Panc1 (cell line): ENCODE measurements around the gene MMP19. TPM values are rescaled to one million over a fixed set of nuclear protein-coding genes. Genes with fewer than 3 reads are reported as not detected.

Experiments used
- ATAC-seq: fragments of 200-7000 bp; cut with Tn5 transposase; 2 replicates; pipeline ENCODE4 v1.9.1; 2020; ENCODE audit warnings: mild to moderate bottlenecking, moderate library complexity
- BruUV-seq: library from RNA; stranded (reverse); fragments of 400-500 nt; replicated peaks from 2 replicates; lab custom pipeline; 2021; lab: Mats Ljungman, UMichigan
- CTCF ChIA-PET: fragments of 300-600 bp; sonication (Branson Sonifier 250); formaldehyde crosslinking; loops from one replicate; lab custom pipeline; 2022; ENCODE audit warnings: antibody characterized with exemption; lab: Charles Lee
- POLR2A ChIA-PET: fragments of 300-600 bp; sonication (Branson Sonifier 250); formaldehyde crosslinking; loops from one replicate; lab custom pipeline; 2022; ENCODE audit warnings: antibody characterized with exemption; lab: Charles Lee
- DNase-seq: peaks from one replicate; pipeline ENCODE4 v3.0.0-alpha.2; 2010; ENCODE audit warnings: low read depth, low spot score
- H3K27ac ChIP-seq: 2 replicates; pipeline ENCODE4 v1.5.1; 2011; ENCODE audit warnings: mild to moderate bottlenecking, low read length, inconsistent platforms
- H3K27me3 ChIP-seq: fragments of 200-500 bp; sonication (Bioruptor generic); 2 replicates; pipeline ENCODE4 v1.6.0; 2014; ENCODE audit warnings: low read length, inconsistent platforms; ENCODE audit not compliant: control insufficient read depth, insufficient read depth
- H3K36me3 ChIP-seq: fragments of 200-500 bp; sonication (Bioruptor generic); 2 replicates; pipeline ENCODE4 v1.5.1; 2014; ENCODE audit warnings: inconsistent platforms, mild to moderate bottlenecking, low read length, moderate library complexity; ENCODE audit not compliant: control insufficient read depth, insufficient read depth
- H3K4me1 ChIP-seq: 2 replicates; pipeline ENCODE4 v1.5.1; 2011; ENCODE audit warnings: inconsistent platforms, mild to moderate bottlenecking, low read length, moderate library complexity; ENCODE audit not compliant: control insufficient read depth, insufficient read depth
- H3K4me3 ChIP-seq, 2 experiments: 2 replicates each; pipeline ENCODE4 v1.5.1; 2011 to 2012; ENCODE audit warnings: low read depth in 2 of 2, low read length in 2 of 2, mild to moderate bottlenecking in 2 of 2, inconsistent platforms in 1 of 2, moderate library complexity in 1 of 2
- H3K9me3 ChIP-seq: fragments of 200-500 bp; sonication (Bioruptor generic); 2 replicates; pipeline ENCODE4 v1.5.1; 2014; ENCODE audit warnings: low read depth, mild to moderate bottlenecking, inconsistent platforms, low read length, moderate library complexity; ENCODE audit not compliant: control insufficient read depth, insufficient read depth
- CTCF ChIP-seq: fragments of 450-650 bp; IDR thresholded peaks from 2 replicates; pipeline ENCODE4 v1.5.1; 2017; ENCODE audit warnings: mild to moderate bottlenecking
- POLR2AphosphoS5 ChIP-seq: IDR thresholded peaks from 2 replicates; pipeline ENCODE4 v1.6.1; 2012; ENCODE audit warnings: mild to moderate bottlenecking, low read depth, low read length, moderate library complexity
- REST ChIP-seq, 2 experiments: IDR thresholded peaks; 2 replicates each; pipeline ENCODE4 v1.6.1; 2011 to 2012; ENCODE audit warnings: low read depth in 2 of 2, control low read depth in 1 of 2, low read length in 1 of 2, mild to moderate bottlenecking in 1 of 2, moderate library complexity in 1 of 2; ENCODE audit not compliant: insufficient read depth in 1 of 2
- SIN3A ChIP-seq: IDR thresholded peaks from 2 replicates; pipeline ENCODE4 v1.6.1; 2012; ENCODE audit warnings: low read depth, mild to moderate bottlenecking, low read length, moderate library complexity, borderline replicate concordance; ENCODE audit not compliant: insufficient read depth
- TCF7L2 ChIP-seq: IDR thresholded peaks from 2 replicates; pipeline ENCODE4 v1.6.1; 2011; ENCODE audit warnings: mild to moderate bottlenecking, low read depth, low read length, inconsistent platforms
- in situ Hi-C: cut with HindIII; loops from 2 replicates; pipeline ENCODE4 v1.10.0; 2016; ENCODE audit warnings: low sequenced_read_pairs, low pct_unique_long_range_greater_than_20kb
- intact Hi-C: fragments of 100-400 bp; cut with micrococcal nuclease; formaldehyde crosslinking; loops from one replicate; pipeline ENCODE4 v1.10.0; 2022; ENCODE audit not compliant: unreplicated experiment
- total RNA-seq: library from RNA; stranded (reverse); gene quantifications from one replicate; pipeline ENCODE4 v1.2.1, GENCODE V29; 2021; ENCODE audit not compliant: unreplicated experiment

Gene MMP19
- total RNA-seq, 1 experiment from 2014 or later = 0.05 TPM

GRCh38 chr12:55885113-55885512 lies 42.4 kb upstream of the MMP19 start:
- no TSS peak for BruUV-seq
- no peak for TF ChIP-seq TCF7L2
- no peak for TF ChIP-seq REST (IDR thresholded peaks at IDR 0.05; ENCODE audit: insufficient read depth in 1 of 2, low read depth in 2 of 2, low read length in 1 of 2)
- TF ChIP-seq POLR2AphosphoS5 = no peak
- TF ChIP-seq CTCF = no peak
- no peak for TF ChIP-seq SIN3A
- intact Hi-C loops (no loop called here), in situ Hi-C loops (no loop called here)
- Histone ChIP-seq H3K27me3 (no peaks in the 10 kb centered on the region), H3K4me1 (no peaks in the 10 kb centered on the region), H3K9me3 (no peaks in the 10 kb centered on the region), H3K36me3 (no peaks in the 10 kb centered on the region), H3K27ac (no peak overlapping the region), H3K4me3 (no peak overlapping the region)
- POLR2A ChIA-PET = interaction anchor here (0.6 kb wide), 1 partner anchor 65 kb away, joined by 3 read pairs; no protein-coding TSS in a partner anchor
- DNase-seq = no peak
- CTCF ChIA-PET = no interaction called here
- no peak for ATAC-seq

- no peak overlapping the region for H3K27ac ChIP-seq
- CTCF ChIA-PET = no interaction called here
- no peaks in the 10 kb centered on the region for H3K36me3 ChIP-seq
- H3K4me1 ChIP-seq = no peaks in the 10 kb centered on the region
- TF ChIP-seq CTCF (no peak), SIN3A (no peak), TCF7L2 (no peak), POLR2AphosphoS5 (no peak), REST (IDR thresholded peaks at IDR 0.05; ENCODE audit: insufficient read depth in 1 of 2, low read depth in 2 of 2, low read length in 1 of 2) (no peak)
- intact Hi-C loops (no loop called here), in situ Hi-C loops (no loop called here)
- H3K9me3 ChIP-seq = 0 out of 2 replicates have a peak, but pooled peaks cover 5% of the 10 kb centered on the region
- H3K4me3 ChIP-seq = no peak overlapping the region
- no peak for ATAC-seq
- H3K27me3 ChIP-seq = no peaks in the 10 kb centered on the region
- POLR2A ChIA-PET = no interaction called here
- DNase-seq = no peak
- no TSS peak for BruUV-seq
These were observed 35.1 kb upstream of the MMP19 start for GRCh38 chr12:55877824-55878223.
